ENCODE results near the gene TAS2R50. TPM values are rescaled to one million over a fixed set of nuclear protein-coding genes. Genes with fewer than 3 reads are reported as not detected.

The TAS2R50 gene
- total and polyA plus RNA-seq, 2 donors (not counting 3 experiments of a cell fraction or from before 2014, with no cell fraction given), result 0.12 to 1.5 TPM

GRCh38 chr12:10965476-10965875 is 21.2 kb downstream of the TAS2R50 start:
- FAIRE-seq (no peak), DNase-seq (ENCODE audit: low read depth, low spot score) (no peak)
- no peaks in the 10 kb centered on the region for H3K36me3 ChIP-seq (ENCODE audit: control insufficient read depth in 2 of 2, extremely low read depth in 1 of 2, insufficient read depth in 2 of 2, low read length in 2 of 2)
- H2AFZ ChIP-seq (ENCODE audit: low read depth, low read length), result no peak overlapping the region
- H3K79me2 ChIP-seq (ENCODE audit: control insufficient read depth, insufficient read depth, low read length), result no peaks in the 10 kb centered on the region
- H3K4me2 ChIP-seq (ENCODE audit: insufficient read depth, low read length), result no peak overlapping the region
- intact Hi-C loops (cut with micrococcal nuclease), result loop anchor here (5.0 to 10.0 kb wide), 2 partner anchors 209 to 522 kb away; partner anchors contain the start of gene SMIM10L1
- ChIA-PET POLR2A (no interaction called here), CTCF (no interaction called here)
- no peaks in the 10 kb centered on the region for H4K20me1 ChIP-seq (replicated peaks; ENCODE audit: control insufficient read depth, extremely low read depth, insufficient read depth, low read length)
- dilution Hi-C loops (cut with MboI; ENCODE audit: extremely low pct_ligation_motif_present, low sequenced_read_pairs), result no loop called here
- H3K27me3 ChIP-seq (ENCODE audit: control insufficient read depth in 2 of 2, insufficient read depth in 2 of 2, low read length in 2 of 2), result no peaks in the 10 kb centered on the region
- no peak for TF ChIP-seq JUN (IDR thresholded peaks at IDR 0.05; ENCODE audit: borderline replicate concordance, insufficient read depth, insufficient read length, low read depth)
- no peak for TF ChIP-seq POLR2AphosphoS5 (IDR thresholded peaks at IDR 0.05; ENCODE audit: insufficient read depth, low read depth, low read length)
- TF ChIP-seq EZH2 (IDR thresholded peaks at IDR 0.05; ENCODE audit: borderline replicate concordance, low read depth, low read length, severe bottlenecking), result no peak
- TF ChIP-seq CTCF (IDR thresholded peaks at IDR 0.05; ENCODE audit: extremely low read depth in 1 of 2, insufficient read depth in 1 of 2, low read depth in 1 of 2, low read length in 2 of 2), result no peak
- TF ChIP-seq POLR2A (IDR thresholded peaks at IDR 0.05; ENCODE audit: low read depth, low read length), result no peak
- TF ChIP-seq MAX (IDR thresholded peaks at IDR 0.05; ENCODE audit: insufficient read depth, insufficient read length), result no peak
- TF ChIP-seq MYC (IDR thresholded peaks at IDR 0.05; ENCODE audit: low read depth, low read length), result no peak
- TF ChIP-seq GATA2 (IDR thresholded peaks at IDR 0.05; ENCODE audit: insufficient read depth, insufficient read length, low read depth, low read length), result no peak
- no peak overlapping the region for H3K4me3 ChIP-seq (replicated peaks in 1 of 3; ENCODE audit: insufficient read depth in 1 of 3, low read depth in 1 of 3, low read length in 3 of 3)
- peaks cover 21% of the 10 kb centered on the region for H3K4me1 ChIP-seq (ENCODE audit: control insufficient read depth, extremely low read depth, insufficient read depth, low read length)
- H3K27ac ChIP-seq (ENCODE audit: insufficient read depth, low read depth, low read length), result no peak overlapping the region
- no peaks in the 10 kb centered on the region for H3K9me3 ChIP-seq (replicated peaks; ENCODE audit: control insufficient read depth, insufficient read depth, low read length)
- H3K9me1 ChIP-seq (replicated peaks; ENCODE audit: control insufficient read depth, extremely low read depth, insufficient read depth, low read length), result no peaks in the 10 kb centered on the region
- BruUV-seq (replicated peaks), result no TSS peak
- no peak overlapping the region for H3K9ac ChIP-seq (replicated peaks; ENCODE audit: extremely low read depth, insufficient read depth, low read length)
